HepG2 (cell line): ENCODE results near the gene VSTM5. TPM values are rescaled to one million over a fixed set of nuclear protein-coding genes. Genes with fewer than 3 reads are reported as not detected.

Experiments
- ELK4 ChIP-seq: sonication (generic); formaldehyde crosslinking; IDR thresholded peaks from 2 replicates; pipeline ENCODE4 v1.9.0; 2021; ENCODE audit warnings: missing genetic modification reagents, borderline replicate concordance
- FOXJ3 ChIP-seq: sonication (generic); formaldehyde crosslinking; IDR thresholded peaks from 2 replicates; pipeline ENCODE4 v1.4.0; 2020; ENCODE audit warnings: missing genetic modification reagents, mild to moderate bottlenecking, borderline replicate concordance
- HOXA5 ChIP-seq: sonication (generic); formaldehyde crosslinking; IDR thresholded peaks from 2 replicates; pipeline ENCODE4 v1.4.0; 2020; ENCODE audit warnings: missing genetic modification reagents
- KLF9 ChIP-seq: IDR thresholded peaks from 2 replicates; pipeline ENCODE4 v1.6.1; 2016; ENCODE audit warnings: low read depth
- MAF1 ChIP-seq: sonication (generic); formaldehyde crosslinking; IDR thresholded peaks from 2 replicates; pipeline ENCODE4 v1.5.0; 2020; ENCODE audit warnings: missing genetic modification reagents, borderline replicate concordance
- NAIF1 ChIP-seq: sonication (generic); formaldehyde crosslinking; IDR thresholded peaks from 2 replicates; pipeline ENCODE4 v1.5.0; 2020; ENCODE audit warnings: mild to moderate bottlenecking, missing genetic modification reagents, borderline replicate concordance
- NCOA5 ChIP-seq: sonication (generic); formaldehyde crosslinking; IDR thresholded peaks from 2 replicates; pipeline ENCODE4 v1.4.0; 2020; ENCODE audit warnings: missing genetic modification reagents
- NR2F2 ChIP-seq: IDR thresholded peaks from 2 replicates; pipeline ENCODE4 v1.6.1; 2012; ENCODE audit warnings: low read depth, inconsistent platforms, borderline replicate concordance
- SAP130 ChIP-seq: IDR thresholded peaks from 2 replicates; pipeline ENCODE4 v1.6.1; 2016; ENCODE audit warnings: low read depth
- ZBTB42 ChIP-seq: sonication (generic); formaldehyde crosslinking; IDR thresholded peaks from 2 replicates; pipeline ENCODE4 v1.5.0; 2020; ENCODE audit warnings: mild to moderate bottlenecking, missing genetic modification reagents
- ZFP36L1 ChIP-seq: sonication (generic); formaldehyde crosslinking; IDR thresholded peaks from 2 replicates; pipeline ENCODE4 v1.8.0; 2022; ENCODE audit warnings: mild to moderate bottlenecking, missing genetic modification reagents, moderate library complexity
- ZNF124 ChIP-seq: sonication (generic); formaldehyde crosslinking; IDR thresholded peaks from 2 replicates; pipeline ENCODE4 v1.4.0; 2020; ENCODE audit warnings: missing genetic modification reagents
- ZNF138 ChIP-seq: sonication (generic); formaldehyde crosslinking; IDR thresholded peaks from 2 replicates; pipeline ENCODE4 v1.5.0; 2020; ENCODE audit warnings: mild to moderate bottlenecking, low read depth, missing genetic modification reagents
- ZNF253 ChIP-seq: sonication (generic); formaldehyde crosslinking; IDR thresholded peaks from 2 replicates; pipeline ENCODE4 v1.8.0; 2022; ENCODE audit warnings: mild to moderate bottlenecking, missing genetic modification reagents, borderline replicate concordance
- ZNF292 ChIP-seq: sonication (generic); formaldehyde crosslinking; IDR thresholded peaks from 2 replicates; pipeline ENCODE4 v1.8.1; 2022; ENCODE audit warnings: mild to moderate bottlenecking, low read depth, missing genetic modification reagents, borderline replicate concordance
- ZNF331 ChIP-seq: sonication (generic); formaldehyde crosslinking; IDR thresholded peaks from 2 replicates; pipeline ENCODE4 v1.4.0; 2020; ENCODE audit warnings: missing genetic modification reagents
- ZNF574 ChIP-seq: sonication (generic); formaldehyde crosslinking; IDR thresholded peaks from 2 replicates; pipeline ENCODE4 v1.4.0; 2020; ENCODE audit warnings: missing genetic modification reagents
- ZNF674 ChIP-seq: sonication (generic); formaldehyde crosslinking; IDR thresholded peaks from 2 replicates; pipeline ENCODE4 v1.5.0; 2020; ENCODE audit warnings: low read depth, mild to moderate bottlenecking, missing genetic modification reagents
- ZZZ3 ChIP-seq: sonication (generic); formaldehyde crosslinking; IDR thresholded peaks from 2 replicates; pipeline ENCODE4 v1.4.0; 2020; ENCODE audit warnings: missing genetic modification reagents, mild to moderate bottlenecking, borderline replicate concordance
- polyA plus RNA-seq, 8 experiments: library from polyadenylated mRNA; depleted of rRNA in 3 of 8; stranded (reverse) in 7 of 8; unstranded in 1 of 8; fragments of >200 nt; fragmentation: Illumina TruSeq in 4 of 8; extraction: Trizol in 4 of 8; gene quantifications; 2 replicates each; pipeline versions ENCODE4 v1.2.1 to v1.2.3, GENCODE V29; 2011 to 2016; ENCODE audit warnings: low read depth in 4 of 8, missing spikeins in 1 of 8, mixed read lengths in 1 of 8; ENCODE audit not compliant: insufficient read depth in 1 of 8
- total RNA-seq, 5 experiments: library from RNA; depleted of rRNA; stranded (reverse); fragments of >200 nt; fragmentation: Illumina TruSeq; extraction: Trizol; gene quantifications; 2 replicates each; pipeline ENCODE4 v1.2.3, GENCODE V29; 2016; ENCODE audit warnings: low read depth in 1 of 5

Gene VSTM5
- total and polyA plus RNA-seq, 2 of the 13 experiments (the other 11 are each of a cell fraction or from before 2014, with no cell fraction given) = not detected

- peak; percentile 87 for TF ChIP-seq HOXA5 (CRISPR knock-in tag)
- no peak for TF ChIP-seq ELK4 (CRISPR knock-in tag)
- TF ChIP-seq NR2F2 = no peak; the same call in 1 of the 2 replicates
- 0 out of 2 replicates have a peak, but pooled peaks have one; percentile 64 for TF ChIP-seq NCOA5 (CRISPR knock-in tag)
- TF ChIP-seq FOXJ3 (CRISPR knock-in tag) = no peak
- no peak for TF ChIP-seq ZBTB42 (CRISPR knock-in tag)
- peak; percentile 49; the same call in 1 of the 2 replicates for TF ChIP-seq MAF1 (CRISPR knock-in tag)
- no peak for TF ChIP-seq SAP130 (CRISPR knock-in tag)
- 0 out of 2 replicates have a peak, but pooled peaks have one; percentile 13 for TF ChIP-seq KLF9 (CRISPR knock-in tag)
- TF ChIP-seq ZNF138 (CRISPR knock-in tag) = no peak
- TF ChIP-seq ZNF292 (CRISPR knock-in tag) = 0 out of 2 replicates have a peak, but pooled peaks have one; percentile 32
- TF ChIP-seq ZZZ3 (CRISPR knock-in tag) = 0 out of 2 replicates have a peak, but pooled peaks have one; percentile 8
- peak; percentile 6; the same call in 1 of the 2 replicates for TF ChIP-seq ZNF331
- no peak for TF ChIP-seq ZNF574
- TF ChIP-seq ZNF674 (CRISPR knock-in tag) = no peak
- TF ChIP-seq ZNF253 (CRISPR knock-in tag) = no peak
- no peak for TF ChIP-seq NAIF1 (CRISPR knock-in tag)
- 0 out of 2 replicates have a peak, but pooled peaks have one; percentile 57 for TF ChIP-seq ZFP36L1 (CRISPR knock-in tag)
- TF ChIP-seq ZNF124 = 0 out of 2 replicates have a peak, but pooled peaks have one; percentile 39
These were observed 66.7 kb downstream of the VSTM5 start (continued) for GRCh38 chr11:93783765-93784144.
